HG03066 (cell line): ENCODE measurements around the gene QRICH1.
"Not testable (repeated sequence)": the region's sequence is repeated elsewhere in the genome, so short reads cannot be mapped to it uniquely, and the experiment has no call there.

Experiments
- ATAC-seq: cut with Tn5 transposase; IDR thresholded peaks from one replicate; pipeline ENCODE4 v1.9.1; 2021; ENCODE audit warnings: low read depth; ENCODE audit not compliant: unreplicated experiment

The QRICH1 gene

GRCh38 chr3:49018707-49019006, 75.2 kb downstream of the QRICH1 start:
- ATAC-seq, result no peak

GRCh38 chr3:49017971-49018706, 75.7 kb downstream of the QRICH1 start, which contains the start of gene DALRD3:
Gene DALRD3, minus strand, starts transcription at chr3:49018580. Its CDS starts 16 bp downstream, at chr3:49018564.
- ATAC-seq, result no peak

- no peak for ATAC-seq
These were observed 76.5 kb downstream of the QRICH1 start for GRCh38 chr3:49017229-49017970.

GRCh38 chr3:49016414-49017228, 77.2 kb downstream of the QRICH1 start:
- ATAC-seq, result no peak

GRCh38 chr3:49015765-49016164, 78.1 kb downstream of the QRICH1 start:
- ATAC-seq, result no peak

GRCh38 chr3:49015072-49015471, 78.8 kb downstream of the QRICH1 start:
- ATAC-seq, result no peak

- no peak for ATAC-seq
These were observed 79.9 kb downstream of the QRICH1 start for GRCh38 chr3:49013738-49014660.

GRCh38 chr3:49013113-49013737, 80.6 kb downstream of the QRICH1 start:
- no peak for ATAC-seq

GRCh38 chr3:49012441-49013017, 81.3 kb downstream of the QRICH1 start:
- no peak for ATAC-seq

- no peak for ATAC-seq
These were observed 84.5 kb downstream of the QRICH1 start for GRCh38 chr3:49009396-49009795.

GRCh38 chr3:49008627-49009026, 85.2 kb downstream of the QRICH1 start:
- ATAC-seq, result not testable (repeated sequence)

- peak; percentile 35 for ATAC-seq
These were observed 85.9 kb downstream of the QRICH1 start for GRCh38 chr3:49007771-49008528.

GRCh38 chr3:49007068-49007770, 86.7 kb downstream of the QRICH1 start, which contains the start of gene WDR6:
Gene WDR6, plus strand, starts transcription at chr3:49007391. Its CDS starts 41 bp downstream, at chr3:49007432.
- ATAC-seq, result peak; percentile 92

- no peak for ATAC-seq
These were observed 87.3 kb downstream of the QRICH1 start for GRCh38 chr3:49006408-49007067.

- ATAC-seq, result no peak
These were observed 87.9 kb downstream of the QRICH1 start for GRCh38 chr3:49005998-49006397.

- no peak for ATAC-seq
These were observed 88.6 kb downstream of the QRICH1 start for GRCh38 chr3:49005303-49005680.
